Ishikawa (cell line): Measurements from ENCODE around the gene CARD11.

ENCODE experiments used
- CEBPB ChIP-seq: IDR thresholded peaks from 2 replicates; pipeline ENCODE4 v1.6.1; 2012
- CREB1 ChIP-seq: IDR thresholded peaks from 2 replicates; pipeline ENCODE4 v1.6.1; 2012; ENCODE audit warnings: low read depth
- EGR1 ChIP-seq: IDR thresholded peaks from 2 replicates; pipeline ENCODE4 v1.6.1; 2012
- EP300 ChIP-seq: IDR thresholded peaks from 2 replicates; pipeline ENCODE4 v1.6.1; 2012; ENCODE audit warnings: borderline replicate concordance
- FOXM1 ChIP-seq: IDR thresholded peaks from 2 replicates; pipeline ENCODE4 v1.6.1; 2012; ENCODE audit warnings: low read depth, borderline replicate concordance
- NFIC ChIP-seq: IDR thresholded peaks from 2 replicates; pipeline ENCODE4 v1.6.1; 2012
- RAD21 ChIP-seq: IDR thresholded peaks from 2 replicates; pipeline ENCODE4 v1.6.1; 2012; ENCODE audit warnings: low read depth
- TAF1 ChIP-seq: IDR thresholded peaks from 2 replicates; pipeline ENCODE4 v1.6.1; 2012; ENCODE audit warnings: low read depth, mild to moderate bottlenecking
- TCF12 ChIP-seq: IDR thresholded peaks from 2 replicates; pipeline ENCODE4 v1.6.1; 2012; ENCODE audit warnings: low read depth
- TEAD4 ChIP-seq: IDR thresholded peaks from 2 replicates; pipeline ENCODE4 v1.6.1; 2012
- YY1 ChIP-seq: IDR thresholded peaks from 2 replicates; pipeline ENCODE4 v1.6.1; 2012; ENCODE audit warnings: low read depth
- ZBTB7A ChIP-seq: IDR thresholded peaks from 2 replicates; pipeline ENCODE4 v1.6.1; 2012; ENCODE audit warnings: low read depth
- TF ChIP-seq, protein P1 (sequence below): IDR thresholded peaks from 2 replicates; pipeline ENCODE4 v1.6.1; 2012
- TF ChIP-seq, protein P2 (sequence below): IDR thresholded peaks from 2 replicates; pipeline ENCODE4 v1.6.1; 2012; ENCODE audit warnings: low read depth, mild to moderate bottlenecking
- TF ChIP-seq, protein P3 (sequence below): IDR thresholded peaks from 2 replicates; pipeline ENCODE4 v1.6.1; 2012

The CARD11 gene

GRCh38 chr7:2864999-2865670 is 178.5 kb downstream of the CARD11 start:
- no peak for TF ChIP-seq YY1
- TF ChIP-seq RAD21 = peak; percentile 94

DNA sequence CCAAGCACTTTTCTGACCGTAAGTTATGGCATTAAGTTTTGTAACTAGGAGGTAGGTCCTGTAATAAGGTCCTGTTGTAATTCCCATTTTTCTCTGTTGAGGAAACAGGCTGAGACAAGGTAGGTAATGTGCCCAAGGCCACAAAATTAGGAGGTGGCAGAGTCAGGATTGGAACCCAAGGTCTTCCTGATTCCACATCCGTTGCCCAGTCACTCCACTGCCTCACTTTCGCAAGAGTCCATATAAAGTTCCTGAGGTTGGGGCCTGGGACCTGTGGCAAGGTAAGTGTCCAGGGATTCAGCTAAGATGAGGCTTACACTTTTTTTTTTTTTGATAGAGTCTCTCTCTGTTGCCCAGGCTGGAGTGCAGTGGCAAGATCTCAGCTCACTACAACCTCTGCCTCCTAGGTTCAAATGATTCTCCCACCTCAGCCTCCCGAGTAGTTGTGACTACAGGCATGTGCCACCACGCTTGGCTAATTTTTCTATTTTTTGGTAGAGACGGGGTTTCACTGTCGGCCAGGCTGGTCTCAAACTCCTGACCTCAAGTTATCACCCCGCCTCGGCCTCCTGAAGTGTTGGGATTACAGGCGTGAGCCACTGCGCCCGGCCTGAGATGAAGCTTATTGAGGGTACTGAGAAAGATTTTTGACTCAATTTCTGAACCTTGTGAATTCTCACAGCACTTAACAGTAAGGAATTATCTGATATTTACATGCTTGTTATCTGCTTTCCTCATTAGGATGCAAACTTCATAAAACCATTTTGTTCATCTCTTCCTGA is 179.3 kb downstream of the CARD11 start:
- TF ChIP-seq TAF1 (no peak), ZBTB7A (no peak), CREB1 (no peak), CEBPB (no peak), YY1 (no peak), TCF12 (no peak), FOXM1 (no peak), TEAD4 (no peak), EGR1 (no peak), NFIC (no peak), EP300 (no peak), RAD21 (no peak)
- TF ChIP-seq, protein P1, sequence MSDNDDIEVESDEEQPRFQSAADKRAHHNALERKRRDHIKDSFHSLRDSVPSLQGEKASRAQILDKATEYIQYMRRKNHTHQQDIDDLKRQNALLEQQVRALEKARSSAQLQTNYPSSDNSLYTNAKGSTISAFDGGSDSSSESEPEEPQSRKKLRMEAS = no peak
- TF ChIP-seq, protein P2, sequence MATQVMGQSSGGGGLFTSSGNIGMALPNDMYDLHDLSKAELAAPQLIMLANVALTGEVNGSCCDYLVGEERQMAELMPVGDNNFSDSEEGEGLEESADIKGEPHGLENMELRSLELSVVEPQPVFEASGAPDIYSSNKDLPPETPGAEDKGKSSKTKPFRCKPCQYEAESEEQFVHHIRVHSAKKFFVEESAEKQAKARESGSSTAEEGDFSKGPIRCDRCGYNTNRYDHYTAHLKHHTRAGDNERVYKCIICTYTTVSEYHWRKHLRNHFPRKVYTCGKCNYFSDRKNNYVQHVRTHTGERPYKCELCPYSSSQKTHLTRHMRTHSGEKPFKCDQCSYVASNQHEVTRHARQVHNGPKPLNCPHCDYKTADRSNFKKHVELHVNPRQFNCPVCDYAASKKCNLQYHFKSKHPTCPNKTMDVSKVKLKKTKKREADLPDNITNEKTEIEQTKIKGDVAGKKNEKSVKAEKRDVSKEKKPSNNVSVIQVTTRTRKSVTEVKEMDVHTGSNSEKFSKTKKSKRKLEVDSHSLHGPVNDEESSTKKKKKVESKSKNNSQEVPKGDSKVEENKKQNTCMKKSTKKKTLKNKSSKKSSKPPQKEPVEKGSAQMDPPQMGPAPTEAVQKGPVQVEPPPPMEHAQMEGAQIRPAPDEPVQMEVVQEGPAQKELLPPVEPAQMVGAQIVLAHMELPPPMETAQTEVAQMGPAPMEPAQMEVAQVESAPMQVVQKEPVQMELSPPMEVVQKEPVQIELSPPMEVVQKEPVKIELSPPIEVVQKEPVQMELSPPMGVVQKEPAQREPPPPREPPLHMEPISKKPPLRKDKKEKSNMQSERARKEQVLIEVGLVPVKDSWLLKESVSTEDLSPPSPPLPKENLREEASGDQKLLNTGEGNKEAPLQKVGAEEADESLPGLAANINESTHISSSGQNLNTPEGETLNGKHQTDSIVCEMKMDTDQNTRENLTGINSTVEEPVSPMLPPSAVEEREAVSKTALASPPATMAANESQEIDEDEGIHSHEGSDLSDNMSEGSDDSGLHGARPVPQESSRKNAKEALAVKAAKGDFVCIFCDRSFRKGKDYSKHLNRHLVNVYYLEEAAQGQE = no peak
- TF ChIP-seq, protein P3, sequence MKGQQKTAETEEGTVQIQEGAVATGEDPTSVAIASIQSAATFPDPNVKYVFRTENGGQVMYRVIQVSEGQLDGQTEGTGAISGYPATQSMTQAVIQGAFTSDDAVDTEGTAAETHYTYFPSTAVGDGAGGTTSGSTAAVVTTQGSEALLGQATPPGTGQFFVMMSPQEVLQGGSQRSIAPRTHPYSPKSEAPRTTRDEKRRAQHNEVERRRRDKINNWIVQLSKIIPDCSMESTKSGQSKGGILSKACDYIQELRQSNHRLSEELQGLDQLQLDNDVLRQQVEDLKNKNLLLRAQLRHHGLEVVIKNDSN = no peak

GRCh38 chr7:2863461-2864066 is 180.1 kb downstream of the CARD11 start:
- TF ChIP-seq TEAD4 = no peak
- no peak for TF ChIP-seq YY1
- TF ChIP-seq RAD21 = no peak
- no peak for TF ChIP-seq CEBPB
- no peak for TF ChIP-seq CREB1
- TF ChIP-seq, protein P2 = no peak
- TF ChIP-seq TCF12 = no peak
- no peak for TF ChIP-seq EP300
- TF ChIP-seq EGR1 = no peak
- TF ChIP-seq, protein P1 = no peak
- TF ChIP-seq FOXM1 = no peak
- TF ChIP-seq, protein P3 = no peak
- no peak for TF ChIP-seq NFIC

DNA sequence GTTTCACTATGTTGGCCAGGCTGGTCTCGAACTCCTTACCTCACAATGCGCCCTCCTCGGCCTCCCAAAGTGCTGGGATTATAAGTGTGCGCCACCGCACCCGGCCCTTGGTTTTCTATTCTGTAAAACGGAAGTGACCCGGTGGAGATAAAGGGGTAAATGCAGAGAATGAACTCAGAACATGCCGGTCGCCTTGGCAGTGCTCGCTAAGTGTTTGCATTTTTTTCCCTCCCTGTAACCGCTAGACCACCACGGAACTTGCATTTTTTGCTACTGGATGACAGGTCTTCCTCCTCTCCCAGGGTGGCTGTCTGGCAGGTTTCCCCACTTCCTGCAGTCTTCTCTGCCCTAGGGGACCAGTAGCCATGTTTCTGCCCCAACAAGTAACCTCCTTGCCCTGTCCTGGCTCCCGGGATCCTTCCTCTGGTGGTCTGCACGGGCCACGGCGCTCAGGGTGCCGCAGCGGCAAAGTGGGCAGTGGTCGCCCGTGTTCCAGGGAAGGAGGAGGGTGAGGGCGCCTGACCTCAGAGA is 180.8 kb downstream of the CARD11 start:
- TF ChIP-seq, protein P3 = no peak
- TF ChIP-seq CREB1 (no peak), CEBPB (no peak), YY1 (no peak)

DNA sequence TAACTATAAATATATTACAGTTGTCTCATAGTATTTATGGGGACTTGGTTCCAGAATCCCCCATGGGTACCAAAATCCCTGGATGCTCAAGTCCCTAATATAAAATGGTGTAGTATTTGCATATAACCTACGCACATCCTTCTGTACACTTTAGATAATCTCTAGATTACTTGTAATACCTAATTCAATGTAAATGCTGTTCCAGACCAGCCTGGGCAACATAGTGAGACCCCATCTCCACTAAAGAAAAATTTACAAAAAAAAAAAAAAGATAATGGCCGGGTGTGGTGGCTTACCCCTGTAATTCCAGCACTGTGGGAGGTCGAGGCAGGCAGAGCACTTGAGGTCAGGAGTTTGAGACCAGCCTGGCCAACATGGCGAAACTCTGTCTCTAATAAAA is 182.2 kb downstream of the CARD11 start:
- TF ChIP-seq, protein P2 = no peak
- no peak for TF ChIP-seq CREB1
- no peak for TF ChIP-seq YY1
- TF ChIP-seq, protein P1 = no peak
- no peak for TF ChIP-seq TAF1
- no peak for TF ChIP-seq TEAD4
- no peak for TF ChIP-seq TCF12
- no peak for TF ChIP-seq CEBPB
- no peak for TF ChIP-seq RAD21
- TF ChIP-seq EP300 = no peak
- no peak for TF ChIP-seq ZBTB7A
